Measurements from ENCODE around the gene MTMR2. TPM values are rescaled to one million over a fixed set of nuclear protein-coding genes. Genes with fewer than 3 reads are reported as not detected.
"Not testable (repeated sequence)": the region's sequence is repeated elsewhere in the genome, so short reads cannot be mapped to it uniquely, and the experiment has no call there.

The MTMR2 gene
- total RNA-seq, 8 experiments from 2014 or later, result 20.1 to 47.8 (median 38.3) TPM

GRCh38 chr11:95821640-95822039 lies 102.3 kb downstream of the MTMR2 start:
- Histone ChIP-seq H3K4me3 (no peak overlapping the region), H3K27ac (no peak overlapping the region), H3K4me1 (replicated peaks in 1 of 2) (no peaks in the 10 kb centered on the region)
- in situ Hi-C loops (cut with MboI; ENCODE audit: low pct_unique_long_range_greater_than_20kb in 2 of 9, low sequenced_read_pairs in 9 of 9, unreplicated experiment in 9 of 9), result loop anchor here in 2 of 9 experiments (25.0 kb wide), 1 partner anchor 566 kb away; the partner anchor contains the start of genes CCDC82 (in 2 of the 2) and JRKL (in 2 of the 2)
- ATAC-seq (replicated peaks in 6 of 8), result no peak
- 50 to 100% (median 85%) methylated on average over 1 to 2 of the region's 2 CpGs; no CpG with 5 or more reads in 2 of the 10 experiments for WGBS, 10 experiments

- H3K4me3 ChIP-seq, result no peak overlapping the region
- no peaks in the 10 kb centered on the region for H3K4me1 ChIP-seq (replicated peaks in 1 of 2)
- no peak for ATAC-seq (replicated peaks in 6 of 8)
- in situ Hi-C loops (cut with MboI; ENCODE audit: low pct_unique_long_range_greater_than_20kb in 2 of 9, low sequenced_read_pairs in 9 of 9, unreplicated experiment in 9 of 9), result loop anchor here in 2 of 9 experiments (25.0 kb wide), 1 partner anchor 571 kb away; the partner anchor contains the start of genes CCDC82 (in 2 of the 2) and JRKL (in 2 of the 2)
- WGBS, 10 experiments, result 86 to 100% (median 100%) methylated on average over 1 to 2 of the region's 2 CpGs
- no peak overlapping the region for H3K27ac ChIP-seq
Observed at GRCh38 chr11:95816037-95816436, 107.9 kb downstream of the MTMR2 start.

- H3K27ac ChIP-seq; H3K4me1 ChIP-seq (replicated peaks in 1 of 2); H3K4me3 ChIP-seq; ATAC-seq (replicated peaks in 6 of 8): not testable (repeated sequence)
- WGBS, 10 experiments, result 93 to 100% (median 100%) methylated on average over 2 of the region's 4 CpGs; no CpG with 5 or more reads in 5 of the 10 experiments
- in situ Hi-C loops (cut with MboI; ENCODE audit: low pct_unique_long_range_greater_than_20kb in 2 of 9, low sequenced_read_pairs in 9 of 9, unreplicated experiment in 9 of 9), result loop anchor here in 2 of 9 experiments (25.0 kb wide), 1 partner anchor 576 kb away; the partner anchor contains the start of genes CCDC82 (in 2 of the 2) and JRKL (in 2 of the 2)
Observed at GRCh38 chr11:95811052-95811451, 112.9 kb downstream of the MTMR2 start.

- not testable (repeated sequence) for H3K27ac ChIP-seq; H3K4me3 ChIP-seq; ATAC-seq (replicated peaks in 6 of 8); H3K4me1 ChIP-seq (replicated peaks in 1 of 2)
- in situ Hi-C loops (cut with MboI; ENCODE audit: low pct_unique_long_range_greater_than_20kb in 2 of 9, low sequenced_read_pairs in 9 of 9, unreplicated experiment in 9 of 9), result loop anchor here in 2 of 9 experiments (25.0 kb wide), 1 partner anchor 581 kb away; the partner anchor contains the start of genes CCDC82 (in 2 of the 2) and JRKL (in 2 of the 2)
- 86 to 100% (median 100%) methylated on average over 1 to 4 of the region's 6 CpGs; no CpG with 5 or more reads in 7 of the 10 experiments for WGBS, 10 experiments
Observed at GRCh38 chr11:95806464-95806863, 117.4 kb downstream of the MTMR2 start.

GRCh38 chr11:95805869-95806268 lies 118.0 kb downstream of the MTMR2 start:
- ATAC-seq (replicated peaks in 6 of 8), result no peak
- Histone ChIP-seq H3K27ac (no peak overlapping the region), H3K4me1 (replicated peaks in 1 of 2) (no peaks in the 10 kb centered on the region), H3K4me3 (no peak overlapping the region)
- in situ Hi-C loops (cut with MboI; ENCODE audit: low pct_unique_long_range_greater_than_20kb in 2 of 9, low sequenced_read_pairs in 9 of 9, unreplicated experiment in 9 of 9), result loop anchor here in 2 of 9 experiments (25.0 kb wide), 1 partner anchor 581 kb away; the partner anchor contains the start of genes CCDC82 (in 2 of the 2) and JRKL (in 2 of the 2)
- WGBS, 10 experiments, result 88 to 100% (median 100%) methylated on average over 1 to 2 of the region's 2 CpGs

GRCh38 chr11:95803973-95804372 lies 119.9 kb downstream of the MTMR2 start:
- in situ Hi-C loops (cut with MboI; ENCODE audit: low pct_unique_long_range_greater_than_20kb in 2 of 9, low sequenced_read_pairs in 9 of 9, unreplicated experiment in 9 of 9), result loop anchor here in 2 of 9 experiments (25.0 kb wide), 1 partner anchor 583 kb away; the partner anchor contains the start of genes CCDC82 (in 2 of the 2) and JRKL (in 2 of the 2)
- ATAC-seq (replicated peaks in 6 of 8), result no peak
- 88 to 100% (median 98%) methylated on average over 2 of the region's 2 CpGs for WGBS, 10 experiments
- Histone ChIP-seq H3K27ac (no peak overlapping the region), H3K4me3 (no peak overlapping the region), H3K4me1 (replicated peaks in 1 of 2) (no peaks in the 10 kb centered on the region)

GRCh38 chr11:95802806-95803205 lies 121.1 kb downstream of the MTMR2 start:
- no peak for ATAC-seq (replicated peaks in 6 of 8)
- no peaks in the 10 kb centered on the region for H3K4me1 ChIP-seq (replicated peaks in 1 of 2)
- WGBS, 10 experiments, result 100% methylated on average over 1 of the region's 1 CpG; no CpG with 5 or more reads in 5 of the 10 experiments
- no peak overlapping the region for H3K4me3 ChIP-seq
- in situ Hi-C loops (cut with MboI; ENCODE audit: low pct_unique_long_range_greater_than_20kb in 2 of 9, low sequenced_read_pairs in 9 of 9, unreplicated experiment in 9 of 9), result loop anchor here in 2 of 9 experiments (25.0 kb wide), 1 partner anchor 584 kb away; the partner anchor contains the start of genes CCDC82 (in 2 of the 2) and JRKL (in 2 of the 2)
- no peak overlapping the region for H3K27ac ChIP-seq

- WGBS, 10 experiments, result 70 to 100% (median 98%) methylated on average over 1 to 10 of the region's 12 CpGs
- no peak overlapping the region for H3K27ac ChIP-seq
- H3K4me3 ChIP-seq, result no peak overlapping the region
- ATAC-seq (replicated peaks in 6 of 8), result no peak
- in situ Hi-C loops (cut with MboI; ENCODE audit: low pct_unique_long_range_greater_than_20kb in 2 of 9, low sequenced_read_pairs in 9 of 9, unreplicated experiment in 9 of 9), result loop anchor here in 2 of 9 experiments (25.0 kb wide), 1 partner anchor 587 kb away; the partner anchor contains the start of genes CCDC82 (in 2 of the 2) and JRKL (in 2 of the 2)
- no peaks in the 10 kb centered on the region for H3K4me1 ChIP-seq (replicated peaks in 1 of 2)
Observed at GRCh38 chr11:95800438-95800837, 123.5 kb downstream of the MTMR2 start.

- no peak for ATAC-seq (replicated peaks in 6 of 8)
- 0 to 100% (median 76%) methylated on average over 1 of the region's 1 CpG; no CpG with 5 or more reads in 2 of the 10 experiments for WGBS, 10 experiments
Observed at GRCh38 chr11:95799546-95799945, 124.4 kb downstream of the MTMR2 start.

GRCh38 chr11:95796501-95796900 lies 127.4 kb downstream of the MTMR2 start:
- 80 to 100% (median 95%) methylated on average over 1 to 4 of the region's 4 CpGs; no CpG with 5 or more reads in 2 of the 10 experiments for WGBS, 10 experiments
- in situ Hi-C loops (cut with MboI; ENCODE audit: low pct_unique_long_range_greater_than_20kb in 2 of 9, low sequenced_read_pairs in 9 of 9, unreplicated experiment in 9 of 9), result no loop called here
- H3K27ac ChIP-seq, result no peak overlapping the region
- no peak for ATAC-seq (replicated peaks in 6 of 8)
- no peak overlapping the region for H3K4me3 ChIP-seq
- peaks cover 2 to 8% of the 10 kb centered on the region in 2 donors for H3K4me1 ChIP-seq (replicated peaks in 1 of 2)

More at GRCh38 chr11:95799546-95799945, 124.4 kb downstream of the MTMR2 start:
- no peak overlapping the region for H3K27ac ChIP-seq
- in situ Hi-C loops (cut with MboI; ENCODE audit: low pct_unique_long_range_greater_than_20kb in 2 of 9, low sequenced_read_pairs in 9 of 9, unreplicated experiment in 9 of 9), result no loop called here
- H3K4me3 ChIP-seq, result no peak overlapping the region
- no peaks in the 10 kb centered on the region for H3K4me1 ChIP-seq (replicated peaks in 1 of 2)

GRCh38 chr11:95795627-95796295 lies 128.1 kb downstream of the MTMR2 start:
- ATAC-seq (replicated peaks in 6 of 8), result no peak
- no peak overlapping the region for H3K27ac ChIP-seq
- peaks cover 2 to 8% of the 10 kb centered on the region in 2 donors for H3K4me1 ChIP-seq (replicated peaks in 1 of 2)
- H3K4me3 ChIP-seq, result no peak overlapping the region
- WGBS, 10 experiments, result 73 to 100% (median 97%) methylated on average over 1 to 3 of the region's 3 CpGs; no CpG with 5 or more reads in 1 of the 10 experiments
- in situ Hi-C loops (cut with MboI; ENCODE audit: low pct_unique_long_range_greater_than_20kb in 2 of 9, low sequenced_read_pairs in 9 of 9, unreplicated experiment in 9 of 9), result no loop called here

- WGBS, 10 experiments, result 51 to 100% (median 93%) methylated on average over 1 to 5 of the region's 5 CpGs; no CpG with 5 or more reads in 1 of the 10 experiments
- Histone ChIP-seq H3K4me3 (no peak overlapping the region), H3K4me1 (replicated peaks in 1 of 2) (peaks cover 2 to 8% of the 10 kb centered on the region in 2 donors), H3K27ac (no peak overlapping the region)
- no peak for ATAC-seq (replicated peaks in 6 of 8)
- in situ Hi-C loops (cut with MboI; ENCODE audit: low pct_unique_long_range_greater_than_20kb in 2 of 9, low sequenced_read_pairs in 9 of 9, unreplicated experiment in 9 of 9), result no loop called here
Observed at GRCh38 chr11:95794086-95794485, 129.8 kb downstream of the MTMR2 start.

GRCh38 chr11:95793116-95793515 lies 130.8 kb downstream of the MTMR2 start:
- 20 to 95% (median 83%) methylated on average over 1 to 4 of the region's 4 CpGs for WGBS, 10 experiments
- Histone ChIP-seq H3K4me1 (replicated peaks in 1 of 2) (peaks cover 2 to 11% of the 10 kb centered on the region in 2 donors), H3K4me3 (no peak overlapping the region), H3K27ac (no peak overlapping the region)
- ATAC-seq (replicated peaks in 6 of 8), result no peak
- in situ Hi-C loops (cut with MboI; ENCODE audit: low pct_unique_long_range_greater_than_20kb in 2 of 9, low sequenced_read_pairs in 9 of 9, unreplicated experiment in 9 of 9), result no loop called here

Data from motor neuron (in vitro differentiated cells).